Tibial nerve (tissue), 4 donors: ENCODE measurements around the gene NME5.

Experiments used
- CTCF ChIP-seq, 5 experiments: fragments of 200-600 bp in 3 of 5; fragments of 450-650 bp in 2 of 5; sonication (generic) in 3 of 5; IDR thresholded peaks; one replicate each; pipeline ENCODE4 v1.5.1; 2016 to 2019; ENCODE audit warnings: antibody characterized with exemption in 5 of 5, mild to moderate bottlenecking in 3 of 5, moderate library complexity in 2 of 5
- EP300 ChIP-seq, 2 donors: sonication (generic); formaldehyde crosslinking; IDR thresholded peaks; one replicate each; pipeline ENCODE4 v1.6.1; 2017; ENCODE audit warnings: antibody characterized with exemption in 2 of 2, mild to moderate bottlenecking in 1 of 2
- POLR2A ChIP-seq, 2 donors: fragments of 450-650 bp; IDR thresholded peaks; one replicate each; pipeline ENCODE4 v1.6.1; 2017; ENCODE audit warnings: antibody characterized with exemption in 2 of 2, mild to moderate bottlenecking in 2 of 2, moderate library complexity in 2 of 2

GRCh38 chr5:138111181-138111580 is 28.0 kb downstream of the NME5 start:
- TF ChIP-seq CTCF (IDR thresholded peaks at IDR 0.05): no peak
- TF ChIP-seq POLR2A (IDR thresholded peaks at IDR 0.05): no peak
- no peak for TF ChIP-seq EP300 (IDR thresholded peaks at IDR 0.05)
